ENCODE data around the gene PAQR4. TPM values are rescaled to one million over a fixed set of nuclear protein-coding genes. Genes with fewer than 3 reads are reported as not detected.

Gene PAQR4
- total RNA-seq, 1 donor from 2014 or later: 7.4 TPM

DNA sequence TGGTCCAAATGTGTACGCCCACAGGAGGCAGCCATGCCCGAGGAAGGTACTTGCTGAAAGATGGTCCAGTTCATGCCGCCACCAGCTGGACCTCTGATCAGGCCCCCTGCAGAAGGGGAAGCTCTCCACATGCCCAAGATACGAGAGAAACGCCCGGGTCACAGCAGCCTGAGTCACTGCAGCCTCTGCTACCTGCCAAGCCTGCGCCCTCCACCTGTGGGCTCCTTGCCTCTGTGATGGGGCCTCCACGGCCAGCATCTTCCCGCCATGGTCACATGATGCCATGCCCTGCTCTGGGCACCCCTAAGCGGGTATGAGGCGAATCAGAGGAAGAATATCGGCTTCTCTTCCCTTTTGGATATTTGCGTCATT, 18.8 kb upstream of the PAQR4 start:
- intact Hi-C loops (cut with DNase I): no loop called here
- peaks cover 19% of the 10 kb centered on the region for H3K27me3 ChIP-seq
- no peak overlapping the region for H3K4me3 ChIP-seq
- TF ChIP-seq, protein P1, sequence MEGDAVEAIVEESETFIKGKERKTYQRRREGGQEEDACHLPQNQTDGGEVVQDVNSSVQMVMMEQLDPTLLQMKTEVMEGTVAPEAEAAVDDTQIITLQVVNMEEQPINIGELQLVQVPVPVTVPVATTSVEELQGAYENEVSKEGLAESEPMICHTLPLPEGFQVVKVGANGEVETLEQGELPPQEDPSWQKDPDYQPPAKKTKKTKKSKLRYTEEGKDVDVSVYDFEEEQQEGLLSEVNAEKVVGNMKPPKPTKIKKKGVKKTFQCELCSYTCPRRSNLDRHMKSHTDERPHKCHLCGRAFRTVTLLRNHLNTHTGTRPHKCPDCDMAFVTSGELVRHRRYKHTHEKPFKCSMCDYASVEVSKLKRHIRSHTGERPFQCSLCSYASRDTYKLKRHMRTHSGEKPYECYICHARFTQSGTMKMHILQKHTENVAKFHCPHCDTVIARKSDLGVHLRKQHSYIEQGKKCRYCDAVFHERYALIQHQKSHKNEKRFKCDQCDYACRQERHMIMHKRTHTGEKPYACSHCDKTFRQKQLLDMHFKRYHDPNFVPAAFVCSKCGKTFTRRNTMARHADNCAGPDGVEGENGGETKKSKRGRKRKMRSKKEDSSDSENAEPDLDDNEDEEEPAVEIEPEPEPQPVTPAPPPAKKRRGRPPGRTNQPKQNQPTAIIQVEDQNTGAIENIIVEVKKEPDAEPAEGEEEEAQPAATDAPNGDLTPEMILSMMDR (IDR thresholded peaks at IDR 0.05): no peak
- H3K9me3 ChIP-seq: no peaks in the 10 kb centered on the region
- no peaks in the 10 kb centered on the region for H3K4me1 ChIP-seq
- H3K36me3 ChIP-seq: peaks cover 5% of the 10 kb centered on the region
- DNase-seq (no peak), ATAC-seq (no peak)
- no peak overlapping the region for H3K27ac ChIP-seq

DNA sequence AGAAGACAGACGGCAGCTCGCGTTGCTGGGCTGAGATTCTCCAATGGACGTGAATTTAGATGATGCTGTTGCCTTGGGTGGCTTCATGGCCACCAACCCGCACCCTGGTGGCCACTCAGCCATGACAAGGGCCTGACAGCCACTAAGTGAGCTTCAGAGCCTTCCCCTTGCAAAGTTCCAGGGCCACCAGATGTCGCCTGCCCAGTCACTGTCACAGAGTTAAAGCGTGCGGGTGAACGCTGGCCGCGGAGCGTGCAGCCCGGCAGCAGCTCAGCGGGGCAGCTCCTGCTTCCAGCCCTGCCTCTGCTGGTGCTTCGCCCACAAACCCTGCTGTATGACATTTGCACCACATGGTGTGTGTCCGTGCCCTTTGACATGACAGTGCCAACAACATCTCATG, 18.4 kb upstream of the PAQR4 start:
- DNase-seq (no peak), ATAC-seq (no peak)
- Histone ChIP-seq H3K27me3 (peaks cover 24% of the 10 kb centered on the region), H3K4me3 (no peak overlapping the region), H3K27ac (no peak overlapping the region), H3K36me3 (peaks cover 5% of the 10 kb centered on the region), H3K4me1 (no peaks in the 10 kb centered on the region), H3K9me3 (no peaks in the 10 kb centered on the region)
- intact Hi-C loops (cut with DNase I): no loop called here
- TF ChIP-seq, protein P1 (IDR thresholded peaks at IDR 0.05): no peak

DNA sequence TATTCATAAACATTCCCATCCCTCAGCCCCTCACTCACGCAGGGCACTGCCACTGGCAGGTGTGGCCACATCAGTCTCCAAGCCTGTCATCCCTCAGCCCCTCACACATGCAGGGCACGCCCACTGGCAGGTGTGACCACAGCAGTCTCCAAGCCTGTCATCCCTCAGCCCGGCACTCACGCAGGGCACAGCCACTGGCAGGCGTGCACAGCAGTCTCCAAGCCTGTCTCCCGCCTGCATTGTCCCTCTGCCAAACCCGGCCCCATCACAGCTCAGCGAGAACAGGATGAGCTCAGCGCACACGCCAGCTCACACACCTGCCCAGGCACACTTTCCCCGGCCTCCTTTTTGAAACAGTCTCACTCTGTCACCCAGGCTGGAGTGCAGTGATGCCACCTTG, 16.5 kb upstream of the PAQR4 start:
- intact Hi-C loops (cut with DNase I): no loop called here
- ATAC-seq: no peak
- H3K27ac ChIP-seq: no peak overlapping the region

DNA sequence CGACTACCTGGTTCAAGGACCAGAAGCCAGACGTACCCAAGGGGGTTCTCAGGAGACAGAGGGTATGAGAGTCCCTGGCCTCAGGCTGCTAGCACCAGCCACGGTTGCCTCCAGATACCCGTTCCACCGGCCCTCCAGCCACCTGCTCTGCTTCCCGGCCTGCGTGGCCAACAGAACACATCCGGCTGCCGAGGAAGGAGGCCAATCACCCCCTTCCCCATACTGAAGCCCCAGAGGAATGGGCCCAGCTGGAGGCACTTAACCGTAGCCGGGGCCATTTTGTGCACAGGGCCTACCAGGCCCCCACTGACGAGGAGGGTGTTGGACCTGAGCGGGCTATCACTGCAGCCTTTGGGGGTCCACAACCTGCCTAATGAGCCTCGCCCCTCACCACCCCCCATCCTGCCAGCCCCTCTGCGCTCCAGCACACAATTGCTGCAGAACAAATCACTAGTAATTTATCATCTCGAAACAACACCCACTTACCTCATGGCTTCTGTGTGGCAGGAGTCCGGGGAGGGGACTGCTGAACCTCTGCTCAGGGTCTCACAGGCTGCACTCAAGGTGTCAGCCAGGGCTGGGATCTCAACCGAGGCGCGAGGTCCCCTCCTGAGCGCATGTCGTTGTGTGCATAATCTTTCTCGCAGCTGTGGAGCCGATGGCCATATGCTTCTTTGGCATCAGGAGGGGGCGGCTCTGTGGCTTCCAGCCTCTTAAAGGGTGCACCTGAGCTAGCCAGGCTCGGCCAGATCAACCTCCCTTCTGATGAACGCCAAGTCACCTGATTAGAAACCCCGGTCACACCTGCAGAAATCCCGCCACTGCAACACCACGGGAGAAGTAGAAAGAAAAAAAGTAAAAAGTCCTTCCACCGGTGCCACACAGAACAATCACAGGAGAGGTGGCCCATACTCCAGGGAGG, 15.2 kb upstream of the PAQR4 start:
- no peak for ATAC-seq
- TF ChIP-seq, protein P1 (IDR thresholded peaks at IDR 0.05): no peak
- peaks cover 1% of the 10 kb centered on the region for H3K36me3 ChIP-seq

More for the DNA sequence above, 16.5 kb upstream of the PAQR4 start:
- no peak for DNase-seq
- Histone ChIP-seq H3K27me3 (peaks cover 38% of the 10 kb centered on the region), H3K9me3 (no peaks in the 10 kb centered on the region), H3K4me1 (no peaks in the 10 kb centered on the region), H3K4me3 (no peak overlapping the region), H3K36me3 (peaks cover 5% of the 10 kb centered on the region)
- TF ChIP-seq, protein P1 (IDR thresholded peaks at IDR 0.05): no peak

DNA sequence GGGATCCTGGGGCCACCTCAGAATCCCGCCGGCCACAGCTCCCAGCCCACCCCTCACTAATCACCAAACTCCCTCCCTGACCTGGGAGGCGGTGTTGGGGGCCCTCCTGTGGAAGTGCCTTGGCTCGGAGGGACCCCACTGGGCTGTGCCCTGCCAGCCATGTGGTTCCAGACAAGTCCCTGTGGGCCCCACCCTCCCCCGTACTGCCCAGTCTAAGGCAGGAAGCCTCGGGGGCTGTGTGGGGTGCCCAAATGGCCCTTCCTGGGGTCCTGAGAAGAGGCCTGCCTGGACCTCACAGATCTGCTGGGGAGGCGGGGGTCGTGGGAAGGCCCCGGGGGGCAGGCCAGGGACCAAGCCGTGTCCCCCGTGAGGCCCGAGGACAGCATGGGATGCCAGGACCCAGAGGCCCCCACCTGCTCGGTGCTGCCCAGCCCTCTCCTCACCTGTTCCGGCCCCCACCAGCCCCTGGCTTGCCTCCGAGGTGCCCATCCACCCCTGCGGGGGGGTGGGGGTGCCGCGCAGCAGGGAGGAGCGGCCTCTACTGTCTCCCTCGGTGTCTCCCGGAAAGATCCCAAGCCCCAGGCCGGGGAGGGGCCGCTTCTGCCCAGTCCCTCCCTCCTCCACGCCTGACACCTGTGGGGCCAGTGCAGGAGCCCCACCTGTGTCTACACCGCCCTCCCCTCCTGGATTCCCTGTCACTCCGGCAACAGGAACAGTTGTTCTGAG, 14.3 kb upstream of the PAQR4 start:
- peaks cover 55% of the 10 kb centered on the region for H3K27me3 ChIP-seq
- TF ChIP-seq, protein P1 (IDR thresholded peaks at IDR 0.05): no peak
- no peak overlapping the region for H3K4me3 ChIP-seq
- H3K9me3 ChIP-seq: no peaks in the 10 kb centered on the region
- intact Hi-C loops (cut with DNase I): no loop called here
- no peak overlapping the region for H3K27ac ChIP-seq
- ATAC-seq: peak; percentile 6
- no peak for DNase-seq
- H3K4me1 ChIP-seq: no peaks in the 10 kb centered on the region
- no peaks in the 10 kb centered on the region for H3K36me3 ChIP-seq

More for the DNA sequence above, 15.2 kb upstream of the PAQR4 start:
- DNase-seq: no peak
- intact Hi-C loops (cut with DNase I): no loop called here
- H3K9me3 ChIP-seq: no peaks in the 10 kb centered on the region
- no peak overlapping the region for H3K27ac ChIP-seq
- H3K4me1 ChIP-seq: no peaks in the 10 kb centered on the region
- H3K27me3 ChIP-seq: peaks cover 51% of the 10 kb centered on the region
- no peak overlapping the region for H3K4me3 ChIP-seq

All from upper lobe of right lung (tissue), 1 donor.